NCI-H460 (cell line): ENCODE measurements around the gene MNDA. TPM values are rescaled to one million over a fixed set of nuclear protein-coding genes. Genes with fewer than 3 reads are reported as not detected.
"Not testable (repeated sequence)": the region's sequence is repeated elsewhere in the genome, so short reads cannot be mapped to it uniquely, and the experiment has no call there.

ENCODE experiments used
- DNase-seq: peaks from one replicate; pipeline ENCODE4 v3.0.0-alpha.2; 2016; ENCODE audit warnings: low read depth; ENCODE audit errors: extremely low read depth
- small RNA-seq, 2 experiments: library from RNA; depleted of rRNA; stranded (forward); fragments of <200 nt; gene quantifications; one replicate each; pipeline ENCODE3, GENCODE V24; 2014
- total RNA-seq: library from RNA; depleted of rRNA; stranded (reverse); fragments of >200 nt; shearing (Covaris generic); gene quantifications from 2 replicates; pipeline ENCODE4 v1.2.3, GENCODE V29; 2014; rRNA removed

The MNDA gene
- total RNA-seq, 1 experiment from 2014 or later = not detected

DNA sequence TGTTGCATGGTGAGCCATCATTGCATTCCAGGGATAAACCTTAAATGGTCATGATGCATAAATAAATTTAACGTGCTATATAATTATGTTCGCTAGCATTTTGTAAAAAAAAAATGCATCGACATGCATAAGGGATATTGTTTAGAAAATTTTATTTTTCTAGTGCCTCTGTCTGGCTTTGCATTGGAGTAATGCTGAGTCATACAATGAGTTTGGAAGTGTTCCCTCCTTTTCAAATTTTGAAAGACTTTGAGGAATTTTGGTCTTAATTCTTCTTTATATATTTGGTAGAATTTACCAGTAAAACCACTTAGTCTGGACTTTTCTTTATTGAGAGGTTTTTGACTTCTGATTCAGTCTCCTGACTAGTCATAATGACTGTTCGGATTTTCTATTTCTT, 4.9 kb downstream of the MNDA start:
- DNase-seq = no peak

DNA sequence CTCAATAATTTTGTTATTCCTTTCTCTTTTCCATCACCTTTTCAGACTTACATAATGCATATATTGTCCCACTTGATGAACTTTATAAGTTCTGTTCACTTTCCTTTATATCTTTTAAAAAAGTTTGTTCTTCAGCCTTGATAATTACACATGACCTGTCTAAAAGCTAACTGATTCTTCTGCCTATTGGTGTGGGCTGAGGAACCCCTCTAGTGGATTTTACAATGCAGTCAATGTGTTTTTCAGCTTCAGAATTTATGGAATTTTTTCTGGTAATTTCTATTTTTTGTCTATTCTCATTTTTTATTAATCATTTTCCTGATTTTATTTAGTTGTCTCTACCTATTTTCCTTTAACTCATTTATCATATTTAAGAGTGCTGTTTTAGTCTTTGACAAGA, 7.5 kb downstream of the MNDA start:
- DNase-seq = no peak

DNA sequence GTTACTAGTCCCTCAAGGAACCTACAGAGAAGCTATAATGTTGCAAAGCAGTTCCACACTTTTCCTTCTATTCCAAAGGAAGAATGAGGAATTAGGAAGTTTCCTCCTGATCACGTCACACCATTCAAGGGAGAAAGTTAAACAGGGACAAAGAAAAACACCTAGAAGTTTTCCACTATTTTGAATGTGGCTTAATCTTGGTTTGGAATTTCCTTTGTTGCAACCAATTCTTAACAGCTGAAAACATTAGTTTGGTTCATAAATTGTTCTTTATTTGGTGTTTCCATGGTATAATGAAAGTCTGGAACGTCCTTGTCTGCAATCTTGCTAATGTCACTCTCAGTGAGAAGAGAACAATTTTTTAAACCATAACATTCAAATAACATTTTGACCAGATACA, 8.4 kb downstream of the MNDA start:
- no peak for DNase-seq

GRCh38 chr1:158840236-158840635, 9.1 kb downstream of the MNDA start:
- no peak for DNase-seq

GRCh38 chr1:158864595-158864994, 33.4 kb downstream of the MNDA start:
- DNase-seq = no peak

- not testable (repeated sequence) for DNase-seq
Measured at GRCh38 chr1:158870438-158870837, 39.3 kb downstream of the MNDA start.

- DNase-seq = no peak
Measured at GRCh38 chr1:158873141-158873540, 42.0 kb downstream of the MNDA start.

GRCh38 chr1:158893654-158894053, 62.5 kb downstream of the MNDA start:
- DNase-seq = no peak

DNA sequence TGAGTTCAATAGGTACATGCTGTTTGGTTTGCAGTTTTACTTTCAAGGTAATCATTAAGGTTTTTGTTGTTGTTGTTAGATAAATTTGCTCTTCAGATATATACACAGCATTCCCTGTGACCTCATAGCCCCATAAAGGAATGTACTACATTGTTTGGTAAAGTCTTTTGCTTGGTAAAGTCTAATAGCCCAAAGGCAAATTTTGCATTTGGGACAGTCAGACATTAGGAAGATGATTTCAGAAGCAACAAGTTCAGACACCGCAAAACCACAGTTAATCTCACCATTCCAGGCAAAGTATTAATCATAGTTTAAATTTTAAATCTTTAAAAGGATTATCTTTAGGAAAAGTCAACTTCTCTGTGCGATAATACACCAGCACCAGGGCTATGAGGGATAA, 67.6 kb downstream of the MNDA start:
- DNase-seq = no peak

Small RNAs within 50 kb of the gene (small RNA-seq; reads per million reads assigned to genes)
- gene OR2AQ1P = 0 reads per million in 2 experiments

Other genes starting within 250 kb of the MNDA start
- gene OR10Z1, start 226.1 kb upstream of the MNDA start, total RNA-seq = not detected in 2 replicates
- 0.20 and 1.1 TPM in 2 replicates for gene SPTA1, start 144.6 kb upstream of the MNDA start, total RNA-seq
- gene OR6K2, start 130.7 kb upstream of the MNDA start, total RNA-seq = not detected in 2 replicates
- not detected in 2 replicates for gene OR6K3, start 110.6 kb upstream of the MNDA start, total RNA-seq
- not detected in 2 replicates for gene OR6K6, start 76.6 kb upstream of the MNDA start, total RNA-seq
- gene OR6N1, start 59.2 kb upstream of the MNDA start, total RNA-seq = not detected in 2 replicates
- gene OR6N2, start 50.1 kb upstream of the MNDA start, total RNA-seq = not detected in 2 replicates
- not detected in 2 replicates for gene PYHIN1, start 100.2 kb downstream of the MNDA start, total RNA-seq
- 46.6 and 65.7 TPM in 2 replicates for gene IFI16, start 178.6 kb downstream of the MNDA start, total RNA-seq
- gene AIM2, start 245.4 kb downstream of the MNDA start, total RNA-seq = not detected in 2 replicates